Activated T-helper 17 cell treated with anti-CD3 and anti-CD28 coated beads, Interleukin-2, amount 50 U/mL, for 72 hours (primary cell): Measurements from ENCODE around the gene KLK15. TPM values are rescaled to one million over a fixed set of nuclear protein-coding genes. Genes with fewer than 3 reads are reported as not detected.
A peak's percentile ranks its signal among the peaks of the same experiment; 100 is the strongest.

Experiments used
- ATAC-seq: fragments of 150-1000 bp; cut with Tn5 transposase; replicated peaks from 2 replicates; pipeline ENCODE4 v1.10.0; 2021; ENCODE audit warnings: mild to moderate bottlenecking, moderate library complexity
- H3K27ac Mint-ChIP-seq: one replicate; pipeline ENCODE4 v1.8.0; 2022; ENCODE audit warnings: mixed read lengths
- H3K27me3 Mint-ChIP-seq: one replicate; pipeline ENCODE4 v1.8.0; 2022; ENCODE audit warnings: mixed read lengths
- H3K36me3 Mint-ChIP-seq: one replicate; pipeline ENCODE4 v1.8.0; 2022; ENCODE audit warnings: low read depth, mild to moderate bottlenecking, mixed read lengths
- H3K4me1 Mint-ChIP-seq: one replicate; pipeline ENCODE4 v1.8.0; 2022; ENCODE audit warnings: mixed read lengths
- H3K4me3 Mint-ChIP-seq: one replicate; pipeline ENCODE4 v1.8.0; 2022; ENCODE audit warnings: mild to moderate bottlenecking, mixed read lengths
- H3K9me3 Mint-ChIP-seq: one replicate; pipeline ENCODE4 v1.8.0; 2022; ENCODE audit warnings: mixed read lengths
- total RNA-seq, 2 donors: library from RNA; stranded (reverse); gene quantifications; one replicate each; pipeline ENCODE4 v1.2.3, GENCODE V29; 2022

The KLK15 gene
- total RNA-seq, 2 donors from 2014 or later, result not detected

DNA sequence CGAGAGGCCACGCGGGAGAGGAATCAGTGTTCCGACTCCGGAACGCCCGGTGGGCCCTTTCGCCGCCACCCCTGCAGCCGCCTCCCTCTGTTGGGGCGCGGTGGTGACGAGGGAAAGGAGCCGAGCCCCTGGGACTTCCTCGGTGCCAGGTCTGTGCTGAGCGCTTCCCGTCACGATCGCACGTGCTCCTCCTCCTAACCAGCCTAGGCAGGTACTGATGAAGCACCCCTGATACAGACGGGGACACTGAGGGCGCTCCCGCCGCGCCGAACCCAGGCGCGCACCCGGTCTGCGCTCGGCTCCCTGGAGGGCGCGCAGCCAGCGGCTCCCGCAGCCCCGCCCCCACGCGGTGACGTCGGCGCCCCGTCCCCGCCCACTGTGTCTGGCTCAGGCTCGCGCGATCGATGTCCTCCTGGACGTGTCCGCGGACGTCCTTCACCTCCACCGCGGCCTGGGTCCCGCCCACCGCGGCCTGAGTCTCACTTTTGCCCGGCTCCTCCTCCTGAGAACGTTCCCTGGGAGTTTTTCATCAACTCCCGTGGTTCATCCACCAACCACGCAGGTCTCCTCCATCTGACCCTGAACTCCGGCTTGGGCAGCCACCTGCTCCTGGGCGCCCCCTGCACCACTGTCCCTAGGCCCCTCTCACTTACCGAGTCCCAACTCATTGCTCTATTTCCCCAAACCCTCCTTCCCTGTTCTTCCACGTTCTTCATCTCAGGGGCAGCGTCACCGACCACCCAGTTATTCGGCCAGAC, 2.6 kb upstream of the KLK15 start:
- Mint-ChIP-seq H3K27ac (no peak overlapping the region), H3K4me3 (peak overlapping the region; percentile 78), H3K9me3 (no peaks in the 10 kb centered on the region), H3K36me3 (no peaks in the 10 kb centered on the region), H3K4me1 (no peaks in the 10 kb centered on the region), H3K27me3 (peaks cover 39% of the 10 kb centered on the region)
- ATAC-seq, result peak; percentile 97

GRCh38 chr19:50835103-50835784, 1.9 kb upstream of the KLK15 start:
- H3K27me3 Mint-ChIP-seq, result peaks cover 40% of the 10 kb centered on the region
- no peak overlapping the region for H3K27ac Mint-ChIP-seq
- peak; percentile 10 for ATAC-seq
- H3K36me3 Mint-ChIP-seq, result no peaks in the 10 kb centered on the region
- H3K4me3 Mint-ChIP-seq, result peak overlapping the region; percentile 78
- H3K4me1 Mint-ChIP-seq, result no peaks in the 10 kb centered on the region
- H3K9me3 Mint-ChIP-seq, result no peaks in the 10 kb centered on the region

- ATAC-seq, result no peak
- Mint-ChIP-seq H3K27me3 (peaks cover 45% of the 10 kb centered on the region), H3K27ac (no peak overlapping the region), H3K36me3 (no peaks in the 10 kb centered on the region), H3K9me3 (no peaks in the 10 kb centered on the region), H3K4me3 (no peak overlapping the region), H3K4me1 (no peaks in the 10 kb centered on the region)
These were observed 411 bp upstream of the KLK15 start for GRCh38 chr19:50833802-50834167.

- no peak for ATAC-seq
- Mint-ChIP-seq H3K4me1 (no peaks in the 10 kb centered on the region), H3K27me3 (peaks cover 44% of the 10 kb centered on the region), H3K27ac (no peak overlapping the region), H3K9me3 (no peaks in the 10 kb centered on the region), H3K4me3 (no peak overlapping the region), H3K36me3 (no peaks in the 10 kb centered on the region)
These were observed 708 bp downstream of the KLK15 start for GRCh38 chr19:50832666-50833065.

GRCh38 chr19:50831026-50831396, 2.4 kb downstream of the KLK15 start:
- no peaks in the 10 kb centered on the region for H3K4me1 Mint-ChIP-seq
- H3K9me3 Mint-ChIP-seq, result no peaks in the 10 kb centered on the region
- peaks cover 43% of the 10 kb centered on the region for H3K27me3 Mint-ChIP-seq
- H3K36me3 Mint-ChIP-seq, result no peaks in the 10 kb centered on the region
- no peak overlapping the region for H3K4me3 Mint-ChIP-seq
- no peak for ATAC-seq
- H3K27ac Mint-ChIP-seq, result no peak overlapping the region

DNA sequence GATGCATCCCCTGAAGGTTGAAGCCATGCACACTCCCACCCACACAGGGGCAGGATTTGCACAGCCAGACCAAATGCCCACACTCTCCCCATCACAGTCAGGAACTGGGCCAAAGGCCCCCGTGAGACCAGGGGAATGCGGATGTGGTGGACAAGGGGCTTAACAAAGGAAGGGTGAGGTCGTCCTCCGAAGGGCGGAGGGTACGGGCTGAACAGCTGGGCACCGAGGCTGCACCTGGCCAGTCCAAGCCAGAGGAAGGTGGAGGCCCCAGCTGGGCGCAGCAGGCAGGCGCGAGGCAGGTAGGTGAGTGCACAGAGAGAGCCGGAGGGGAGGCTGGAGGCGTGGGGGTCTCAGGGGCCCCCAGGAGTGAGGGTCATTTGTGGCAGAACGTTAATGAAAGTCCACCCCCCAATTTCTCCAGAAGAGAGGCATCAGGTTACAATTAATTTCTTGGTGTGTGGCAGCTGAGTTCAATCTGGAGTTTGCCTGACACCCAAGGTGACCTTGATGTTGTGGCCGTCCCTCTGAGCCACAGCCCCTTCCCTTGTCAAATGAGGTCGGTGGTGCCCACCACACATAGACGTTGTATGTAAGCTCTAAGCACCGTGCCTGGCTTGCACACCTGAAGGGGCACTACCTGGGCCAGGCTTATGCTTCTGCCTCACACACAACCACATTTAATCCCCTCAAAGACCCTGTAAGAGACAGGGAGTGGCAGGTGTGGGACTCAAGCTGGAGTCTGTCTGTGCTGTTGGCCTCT, 2.9 kb downstream of the KLK15 start:
- ATAC-seq, result no peak
- no peak overlapping the region for H3K4me3 Mint-ChIP-seq
- no peaks in the 10 kb centered on the region for H3K36me3 Mint-ChIP-seq
- H3K27me3 Mint-ChIP-seq, result peaks cover 45% of the 10 kb centered on the region
- H3K4me1 Mint-ChIP-seq, result no peaks in the 10 kb centered on the region
- H3K27ac Mint-ChIP-seq, result no peak overlapping the region
- no peaks in the 10 kb centered on the region for H3K9me3 Mint-ChIP-seq

GRCh38 chr19:50829801-50830200, 3.6 kb downstream of the KLK15 start:
- no peak overlapping the region for H3K27ac Mint-ChIP-seq
- no peaks in the 10 kb centered on the region for H3K9me3 Mint-ChIP-seq
- H3K36me3 Mint-ChIP-seq, result no peaks in the 10 kb centered on the region
- ATAC-seq, result no peak
- no peaks in the 10 kb centered on the region for H3K4me1 Mint-ChIP-seq
- H3K4me3 Mint-ChIP-seq, result no peak overlapping the region
- peaks cover 42% of the 10 kb centered on the region for H3K27me3 Mint-ChIP-seq

- H3K27me3 Mint-ChIP-seq, result peaks cover 35% of the 10 kb centered on the region
- no peak overlapping the region for H3K27ac Mint-ChIP-seq
- H3K9me3 Mint-ChIP-seq, result no peaks in the 10 kb centered on the region
- H3K4me1 Mint-ChIP-seq, result no peaks in the 10 kb centered on the region
- ATAC-seq, result no peak
- H3K36me3 Mint-ChIP-seq, result no peaks in the 10 kb centered on the region
- H3K4me3 Mint-ChIP-seq, result no peak overlapping the region
These were observed 5.9 kb downstream of the KLK15 start for GRCh38 chr19:50827476-50827875.

DNA sequence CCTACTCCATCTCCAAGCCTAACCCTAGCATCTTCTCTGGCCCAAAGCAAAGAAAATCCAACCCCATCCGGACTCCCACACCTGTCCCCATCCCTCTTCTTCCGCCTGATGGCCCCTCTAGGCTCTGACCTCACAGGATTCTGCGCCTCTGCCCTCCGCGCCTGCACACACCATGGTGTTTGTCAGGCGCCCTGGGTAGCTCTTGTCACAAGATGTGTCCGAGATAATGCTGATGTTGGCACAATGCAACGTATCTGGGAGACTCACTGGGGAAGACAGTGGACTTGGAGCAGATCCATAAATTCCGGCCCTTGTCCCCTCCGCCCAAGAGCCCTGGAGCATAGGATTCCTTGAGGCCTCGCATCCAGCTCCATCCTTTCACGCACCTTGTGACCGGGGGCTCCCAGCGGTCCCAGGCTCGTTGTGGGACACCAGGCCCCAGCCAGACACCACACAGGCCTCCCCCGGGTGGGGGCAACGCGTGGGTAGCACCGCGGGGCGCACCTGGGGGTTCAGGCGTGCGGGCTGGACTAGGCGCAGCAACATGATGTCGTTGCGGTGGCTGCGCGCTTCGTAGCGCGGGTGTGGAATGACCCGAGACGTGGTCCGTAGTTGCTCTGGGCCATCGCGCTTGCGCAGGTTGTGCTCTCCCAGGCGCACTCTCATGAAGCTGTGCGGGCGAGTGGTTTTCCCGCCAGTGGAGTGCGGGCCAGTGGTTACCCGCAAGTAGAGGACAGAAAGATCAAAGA, 6.7 kb downstream of the KLK15 start:
- H3K4me3 Mint-ChIP-seq, result no peak overlapping the region
- no peaks in the 10 kb centered on the region for H3K9me3 Mint-ChIP-seq
- ATAC-seq, result no peak
- no peaks in the 10 kb centered on the region for H3K36me3 Mint-ChIP-seq
- H3K4me1 Mint-ChIP-seq, result no peaks in the 10 kb centered on the region
- H3K27me3 Mint-ChIP-seq, result peaks cover 44% of the 10 kb centered on the region
- no peak overlapping the region for H3K27ac Mint-ChIP-seq

- Mint-ChIP-seq H3K4me1 (peaks cover 14% of the 10 kb centered on the region), H3K4me3 (no peak within 1 kb of the TSS), H3K27me3 (peaks cover 64% of the 10 kb centered on the region), H3K36me3 (no peaks in the 10 kb centered on the region), H3K9me3 (no peaks in the 10 kb centered on the region), H3K27ac (no peak within 1 kb of the TSS)
- ATAC-seq, result no peak
These were observed 9.9 kb downstream of the KLK15 start, which contains the start of gene KLK1 for GRCh38 chr19:50823389-50824042. TSS of gene KLK1 (minus strand) at chr19:50823787. CDS start at chr19:50823748, 39 bp downstream.

- Mint-ChIP-seq H3K9me3 (no peaks in the 10 kb centered on the region), H3K4me3 (no peak overlapping the region), H3K36me3 (no peaks in the 10 kb centered on the region), H3K4me1 (peaks cover 14% of the 10 kb centered on the region), H3K27me3 (peaks cover 61% of the 10 kb centered on the region), H3K27ac (no peak overlapping the region)
- ATAC-seq, result no peak
These were observed 10.6 kb downstream of the KLK15 start for GRCh38 chr19:50822661-50823208.

DNA sequence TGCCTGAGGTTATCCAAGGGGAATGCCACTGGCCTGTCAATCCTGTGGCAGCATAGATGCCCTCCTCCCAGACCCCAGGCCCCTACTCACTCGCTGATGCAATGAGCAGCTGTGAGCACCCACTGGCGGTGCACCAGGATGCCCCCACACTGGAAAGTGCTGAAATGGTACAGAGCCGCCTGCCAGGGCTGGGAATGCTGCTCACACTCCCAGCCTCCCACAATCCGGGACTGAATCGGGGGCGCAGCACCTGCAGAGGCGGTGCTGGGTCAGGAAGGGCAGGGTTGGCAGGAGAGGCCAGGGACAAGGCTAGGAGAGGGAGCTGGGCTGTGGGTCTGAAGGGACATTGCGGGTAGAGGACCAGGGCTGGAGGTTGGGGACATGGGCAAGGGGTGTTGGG, 11.8 kb downstream of the KLK15 start:
- ATAC-seq, result no peak
- H3K4me3 Mint-ChIP-seq, result no peak overlapping the region
- no peaks in the 10 kb centered on the region for H3K36me3 Mint-ChIP-seq
- H3K27ac Mint-ChIP-seq, result no peak overlapping the region
- peaks cover 55% of the 10 kb centered on the region for H3K27me3 Mint-ChIP-seq
- peaks cover 24% of the 10 kb centered on the region for H3K4me1 Mint-ChIP-seq
- no peaks in the 10 kb centered on the region for H3K9me3 Mint-ChIP-seq

DNA sequence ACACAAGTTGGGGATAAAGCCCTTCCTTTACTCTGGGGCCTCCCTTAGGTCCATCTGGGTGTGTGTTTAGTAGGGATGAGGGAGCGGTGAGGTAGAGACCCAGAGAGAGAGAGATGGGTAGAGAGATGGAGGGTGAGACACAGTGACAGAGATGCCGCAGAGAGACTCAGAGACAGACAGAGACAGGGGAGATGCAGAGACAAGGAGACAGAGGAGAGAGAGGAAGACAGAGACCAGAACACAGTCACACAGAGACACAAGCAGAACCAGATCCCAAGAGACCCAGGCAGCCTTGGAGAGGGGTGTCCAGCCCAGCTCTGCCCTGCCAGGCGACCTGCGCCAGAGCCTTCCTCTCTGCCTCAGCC, 12.1 kb downstream of the KLK15 start:
- Mint-ChIP-seq H3K9me3 (no peaks in the 10 kb centered on the region), H3K27me3 (peaks cover 53% of the 10 kb centered on the region), H3K36me3 (no peaks in the 10 kb centered on the region), H3K4me1 (peaks cover 27% of the 10 kb centered on the region), H3K27ac (no peak overlapping the region), H3K4me3 (peak overlapping the region; percentile 61)
- no peak for ATAC-seq
